Measurements from ENCODE around the gene NHSL1.
"Not testable (repeated sequence)": the region's sequence is repeated elsewhere in the genome, so short reads cannot be mapped to it uniquely, and the experiment has no call there.

The NHSL1 gene

GRCh38 chr6:138428944-138429598 is 70.2 kb downstream of the NHSL1 start:
- DNase-seq (ENCODE audit: low spot score) = peak; percentile 54

- no peak for DNase-seq (ENCODE audit: low spot score)
Observed at GRCh38 chr6:138427701-138428100, 71.6 kb downstream of the NHSL1 start.

DNA sequence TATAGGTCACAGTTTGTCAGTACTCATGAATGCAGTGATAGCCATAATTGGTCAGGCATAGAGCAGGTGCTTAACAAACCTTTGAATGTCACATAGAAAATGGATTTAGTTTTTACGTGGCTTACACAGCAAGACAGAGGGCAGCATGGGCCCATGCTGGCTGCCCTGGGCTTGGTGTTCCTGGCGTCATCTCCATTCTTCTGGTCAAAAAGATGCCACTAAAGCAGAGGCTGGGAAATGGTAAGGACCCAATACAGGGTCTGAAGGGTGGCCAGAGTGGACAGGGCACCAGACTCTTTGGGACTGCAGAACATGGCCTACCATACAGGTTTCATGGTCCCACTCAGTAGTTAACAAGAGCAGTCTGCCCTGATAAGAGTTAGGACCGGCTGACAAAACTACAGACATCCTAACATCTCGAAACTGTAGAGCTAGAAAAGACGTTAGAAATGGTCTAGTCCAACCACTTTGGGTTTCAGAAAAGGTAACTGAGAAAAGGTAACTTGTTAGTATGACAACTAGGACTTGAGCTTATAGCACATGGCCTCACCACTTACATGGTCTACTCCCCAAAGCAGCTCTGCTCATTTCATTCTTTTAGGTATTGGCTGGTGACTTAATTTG is 72.7 kb downstream of the NHSL1 start:
- DNase-seq (ENCODE audit: low spot score) = no peak

- not testable (repeated sequence) for DNase-seq (ENCODE audit: low spot score)
Observed at GRCh38 chr6:138425256-138425655, 74.0 kb downstream of the NHSL1 start.

GRCh38 chr6:138424004-138424904 is 75.0 kb downstream of the NHSL1 start:
- no peak for DNase-seq (ENCODE audit: low spot score)

- no peak for DNase-seq (ENCODE audit: low spot score)
Observed at GRCh38 chr6:138422861-138423260, 76.4 kb downstream of the NHSL1 start.

GRCh38 chr6:138421608-138422007 is 77.7 kb downstream of the NHSL1 start:
- no peak for DNase-seq (ENCODE audit: low spot score)

DNA sequence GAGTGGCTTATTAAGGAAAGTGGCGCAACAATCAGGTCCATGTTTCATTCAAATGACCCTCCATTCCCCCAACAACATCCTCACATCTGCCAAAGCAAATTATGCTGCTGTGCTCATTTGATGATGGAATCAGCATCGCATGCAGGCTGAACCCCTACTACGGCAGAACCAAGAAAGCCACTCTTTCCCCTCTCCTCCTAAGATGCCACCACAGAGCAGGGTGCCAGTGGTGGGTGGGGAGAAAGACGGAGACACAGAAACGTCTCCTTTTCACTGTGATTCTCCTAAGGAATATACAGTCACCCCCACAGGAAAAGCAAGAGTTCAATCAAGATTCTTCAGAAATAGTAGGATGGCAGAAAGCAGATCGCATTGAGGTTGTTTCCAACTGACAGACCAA is 78.2 kb downstream of the NHSL1 start:
- no peak for DNase-seq (ENCODE audit: low spot score)

DNA sequence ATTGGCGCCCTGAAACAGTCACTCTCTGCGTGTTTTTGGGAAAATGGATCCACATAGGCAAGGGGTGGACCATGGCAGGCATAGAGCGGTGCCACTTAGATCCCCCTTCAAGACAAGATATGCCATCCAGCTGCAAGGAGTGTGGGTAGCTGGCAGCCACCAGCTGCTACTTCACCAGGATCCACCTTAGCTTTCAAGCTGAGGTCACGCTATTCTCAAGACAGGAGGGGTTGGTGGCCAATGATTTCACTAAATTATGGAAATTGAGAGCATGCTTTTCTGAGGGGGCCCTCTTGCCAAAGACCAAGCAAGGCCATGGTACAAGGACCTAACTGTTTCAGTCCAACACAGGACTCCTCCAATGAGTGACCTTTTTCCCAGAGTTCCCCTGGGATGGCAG is 78.9 kb downstream of the NHSL1 start:
- no peak for DNase-seq (ENCODE audit: low spot score)

DNA sequence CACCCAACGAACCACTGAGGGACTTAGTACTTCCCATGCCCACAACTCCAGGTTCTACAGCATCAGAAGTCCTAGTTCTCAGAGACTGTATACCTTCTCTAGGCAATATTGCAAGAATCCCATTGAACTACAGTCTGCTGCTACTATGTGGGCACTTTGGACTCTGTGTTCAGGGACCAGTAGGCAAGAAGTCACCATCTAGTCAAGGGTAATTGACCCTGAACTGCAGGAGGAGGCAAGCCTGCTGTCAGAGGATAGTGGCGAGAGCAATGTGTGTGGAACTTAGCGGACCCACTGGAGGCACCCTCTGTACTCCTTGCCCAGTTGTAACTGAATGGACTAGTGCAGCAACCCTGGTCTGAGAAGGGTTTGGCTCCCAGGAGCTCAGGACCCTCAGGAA is 79.5 kb downstream of the NHSL1 start:
- no peak for DNase-seq (ENCODE audit: low spot score)

DNA sequence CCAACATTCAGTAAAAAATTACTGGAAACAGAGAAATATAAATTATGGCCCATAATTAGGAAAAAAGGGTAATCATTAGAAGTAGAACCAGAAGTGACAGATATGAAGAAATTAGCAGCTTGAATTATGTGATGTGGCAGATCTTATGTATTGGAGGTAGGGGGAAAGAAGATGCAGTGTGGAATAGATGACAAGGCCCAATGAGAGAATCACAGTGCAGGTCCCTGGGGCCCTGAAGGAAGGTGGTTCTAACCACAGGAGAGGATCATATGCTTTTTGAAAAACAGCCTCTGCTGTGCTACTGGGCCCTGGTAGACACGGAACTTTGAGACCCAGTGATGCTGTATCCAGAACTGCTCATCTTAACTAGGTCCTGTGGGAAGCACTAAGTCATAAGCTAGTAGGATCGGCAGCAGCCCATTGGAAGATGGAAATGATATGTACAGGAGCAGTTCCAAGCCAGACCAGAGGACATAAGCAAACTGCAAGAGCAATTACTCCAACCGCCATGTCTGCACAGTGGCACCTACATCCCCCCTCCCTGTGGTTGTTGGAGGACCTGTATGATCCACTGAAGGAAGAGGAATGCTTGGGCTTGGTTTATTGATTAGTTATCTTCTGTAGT is 81.1 kb downstream of the NHSL1 start:
- no peak for DNase-seq (ENCODE audit: low spot score)

GRCh38 chr6:138417493-138418117 is 81.7 kb downstream of the NHSL1 start:
- DNase-seq (ENCODE audit: low spot score) = no peak

- DNase-seq (ENCODE audit: low spot score) = no peak
Observed at GRCh38 chr6:138416206-138416605, 83.1 kb downstream of the NHSL1 start.

GRCh38 chr6:138415125-138415524 is 84.2 kb downstream of the NHSL1 start:
- DNase-seq (ENCODE audit: low spot score) = no peak

GRCh38 chr6:138410972-138411880 is 88.1 kb downstream of the NHSL1 start:
- no peak for DNase-seq (ENCODE audit: low spot score)

- DNase-seq (ENCODE audit: low spot score) = no peak
Observed at GRCh38 chr6:138410048-138410735, 89.1 kb downstream of the NHSL1 start.

DNA sequence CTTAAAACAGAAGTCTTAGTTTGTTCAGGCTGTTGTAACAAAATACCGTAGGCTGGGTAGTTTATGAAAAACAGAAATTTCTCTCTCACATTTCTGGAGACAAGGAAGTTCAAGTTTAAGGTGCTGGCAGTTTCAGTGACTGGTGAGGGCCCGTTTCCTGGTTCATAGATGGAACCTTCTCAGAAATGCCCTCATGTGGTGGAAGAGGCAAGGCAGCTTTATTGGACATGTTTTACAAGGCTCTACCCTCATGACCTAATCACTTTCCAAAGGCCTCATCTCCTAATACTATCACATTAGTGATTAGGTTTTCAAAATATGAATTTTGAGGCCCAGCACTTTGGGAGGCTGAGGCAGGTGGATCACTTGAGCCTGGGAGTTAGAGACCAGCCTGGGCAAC is 92.9 kb downstream of the NHSL1 start:
- no peak for DNase-seq (ENCODE audit: low spot score)

DNA sequence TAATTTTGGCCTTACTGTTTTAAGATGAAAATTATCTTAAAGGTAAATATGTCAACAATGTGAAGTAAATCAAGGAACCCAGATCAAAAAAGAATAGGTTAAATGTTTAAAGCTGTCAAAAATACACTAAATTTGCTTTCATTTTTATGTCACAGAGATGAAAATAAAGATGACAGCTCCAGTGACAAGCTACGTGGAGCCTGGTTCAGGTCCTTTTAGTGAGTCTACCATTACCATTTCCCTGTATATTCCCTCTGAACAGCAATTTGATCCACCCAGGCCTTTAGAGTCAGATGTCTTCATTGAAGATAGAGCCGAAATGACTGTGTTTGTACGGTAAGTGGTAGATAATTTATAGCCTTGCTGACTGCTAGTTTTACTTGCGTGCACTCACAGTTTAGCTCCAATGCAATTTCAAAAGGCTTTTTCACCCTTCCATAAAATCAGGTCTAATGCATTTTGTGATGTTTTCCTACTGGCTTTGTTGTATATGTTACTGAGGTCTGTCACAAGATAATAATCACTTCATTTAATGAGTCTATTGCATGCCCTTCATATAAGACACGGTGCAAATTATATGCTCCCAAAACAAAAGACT is 93.4 kb downstream of the NHSL1 start:
- no peak for DNase-seq (ENCODE audit: low spot score)

DNA sequence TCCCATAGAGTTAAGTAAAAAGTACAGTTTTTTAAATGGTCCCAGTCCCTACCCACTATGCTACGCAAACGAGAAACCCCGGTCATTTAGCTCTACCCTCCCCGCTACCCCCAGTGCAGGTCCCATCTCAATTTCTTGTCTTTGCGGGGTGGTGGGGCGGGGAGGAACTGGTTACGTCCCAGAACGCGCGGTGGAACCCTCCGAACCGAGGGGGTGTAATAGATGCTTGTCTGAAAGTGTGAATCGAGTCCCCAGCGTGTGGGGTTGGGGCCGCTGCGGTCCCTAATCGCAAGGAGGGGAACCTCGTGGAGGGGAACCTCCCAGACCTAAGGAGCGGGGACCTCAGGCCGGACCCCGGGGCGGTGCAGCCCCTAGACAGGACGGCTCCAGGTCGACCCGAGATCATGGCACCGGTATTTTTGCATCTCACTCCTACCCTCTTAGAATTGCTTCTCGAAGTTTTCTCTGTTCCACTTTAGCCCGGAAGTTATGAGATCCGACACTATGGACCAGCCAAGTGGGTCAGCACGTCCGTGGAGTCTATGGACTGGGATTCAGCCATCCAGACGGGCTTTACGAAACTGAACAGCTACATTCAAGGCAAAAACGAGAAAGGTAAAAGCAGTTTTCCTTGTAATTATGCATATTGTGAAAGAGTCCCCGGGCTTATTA is 94.5 kb downstream of the NHSL1 start:
- peak; percentile 45 for DNase-seq (ENCODE audit: low spot score)
